Measurements from ENCODE around the gene FMN1.

FMN1 gene

DNA sequence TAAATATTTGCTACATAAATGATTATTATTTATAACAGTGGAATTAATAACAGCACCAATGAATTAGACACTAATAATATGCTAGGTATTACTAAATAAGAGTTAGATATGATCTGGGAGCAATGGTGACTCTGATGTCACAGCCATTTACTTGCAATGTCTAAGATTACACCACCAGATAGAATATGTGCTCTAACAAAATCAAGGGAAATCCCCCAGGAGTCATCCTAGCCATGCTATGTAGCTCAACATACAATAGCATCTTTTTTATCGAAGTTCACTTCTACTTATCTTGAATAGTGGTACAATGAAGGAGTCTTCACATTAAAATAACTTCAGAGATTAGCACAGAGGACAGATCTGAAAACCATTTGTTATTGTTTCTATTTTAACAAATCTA lies 154.0 kb downstream of the FMN1 start:
- H3K27ac ChIP-seq: no peak overlapping the region
- TF ChIP-seq ZFX (IDR thresholded peaks at IDR 0.05): no peak
- TF ChIP-seq, protein P1, sequence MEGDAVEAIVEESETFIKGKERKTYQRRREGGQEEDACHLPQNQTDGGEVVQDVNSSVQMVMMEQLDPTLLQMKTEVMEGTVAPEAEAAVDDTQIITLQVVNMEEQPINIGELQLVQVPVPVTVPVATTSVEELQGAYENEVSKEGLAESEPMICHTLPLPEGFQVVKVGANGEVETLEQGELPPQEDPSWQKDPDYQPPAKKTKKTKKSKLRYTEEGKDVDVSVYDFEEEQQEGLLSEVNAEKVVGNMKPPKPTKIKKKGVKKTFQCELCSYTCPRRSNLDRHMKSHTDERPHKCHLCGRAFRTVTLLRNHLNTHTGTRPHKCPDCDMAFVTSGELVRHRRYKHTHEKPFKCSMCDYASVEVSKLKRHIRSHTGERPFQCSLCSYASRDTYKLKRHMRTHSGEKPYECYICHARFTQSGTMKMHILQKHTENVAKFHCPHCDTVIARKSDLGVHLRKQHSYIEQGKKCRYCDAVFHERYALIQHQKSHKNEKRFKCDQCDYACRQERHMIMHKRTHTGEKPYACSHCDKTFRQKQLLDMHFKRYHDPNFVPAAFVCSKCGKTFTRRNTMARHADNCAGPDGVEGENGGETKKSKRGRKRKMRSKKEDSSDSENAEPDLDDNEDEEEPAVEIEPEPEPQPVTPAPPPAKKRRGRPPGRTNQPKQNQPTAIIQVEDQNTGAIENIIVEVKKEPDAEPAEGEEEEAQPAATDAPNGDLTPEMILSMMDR (conservative IDR thresholded peaks at IDR 0.05): no peak

DNA sequence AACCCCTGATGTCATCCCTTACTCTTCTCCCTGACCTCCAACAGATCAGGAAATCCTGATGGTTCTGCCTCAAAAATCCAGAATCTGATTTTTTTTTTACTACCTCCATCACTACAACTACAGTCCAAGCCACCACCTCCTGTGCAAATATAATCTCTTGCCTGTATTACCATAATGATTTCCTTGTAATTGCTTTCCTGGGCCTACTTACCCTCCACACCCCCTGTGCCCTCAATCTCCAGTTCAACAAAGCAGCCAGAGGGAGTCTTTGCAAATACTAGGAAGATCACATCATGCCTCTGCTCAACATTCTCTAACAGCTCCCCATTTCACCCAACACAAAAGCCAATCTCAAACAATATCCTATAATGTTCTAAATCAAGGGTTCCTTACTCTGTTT lies 159.9 kb downstream of the FMN1 start:
- TF ChIP-seq, protein P1 (conservative IDR thresholded peaks at IDR 0.05): no peak

DNA sequence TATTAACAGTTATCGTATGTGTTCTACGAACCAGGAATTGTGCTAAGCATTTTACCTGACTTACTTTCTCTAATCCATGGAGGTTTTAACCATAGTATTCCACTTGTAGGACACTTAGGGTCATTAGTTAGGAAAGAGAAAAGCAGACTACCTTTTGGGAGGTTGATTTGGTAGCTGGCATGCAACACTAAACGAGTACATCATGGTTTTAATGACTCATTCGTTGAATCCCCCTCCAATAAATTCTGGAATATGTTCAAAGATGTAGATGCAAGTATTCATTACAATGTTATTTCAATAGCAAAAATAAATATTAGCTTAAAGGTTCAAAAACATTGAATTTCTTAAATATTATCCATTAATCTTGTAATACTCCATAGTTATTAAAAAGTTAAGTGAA lies 162.5 kb downstream of the FMN1 start:
- TF ChIP-seq, protein P1 (conservative IDR thresholded peaks at IDR 0.05): no peak
- no peak for TF ChIP-seq ZFX (IDR thresholded peaks at IDR 0.05)
- H3K27ac ChIP-seq: no peak overlapping the region

More for the DNA sequence above, 159.9 kb downstream of the FMN1 start:
- no peak overlapping the region; the same call in 1 of the 2 replicates for H3K27ac ChIP-seq

DNA sequence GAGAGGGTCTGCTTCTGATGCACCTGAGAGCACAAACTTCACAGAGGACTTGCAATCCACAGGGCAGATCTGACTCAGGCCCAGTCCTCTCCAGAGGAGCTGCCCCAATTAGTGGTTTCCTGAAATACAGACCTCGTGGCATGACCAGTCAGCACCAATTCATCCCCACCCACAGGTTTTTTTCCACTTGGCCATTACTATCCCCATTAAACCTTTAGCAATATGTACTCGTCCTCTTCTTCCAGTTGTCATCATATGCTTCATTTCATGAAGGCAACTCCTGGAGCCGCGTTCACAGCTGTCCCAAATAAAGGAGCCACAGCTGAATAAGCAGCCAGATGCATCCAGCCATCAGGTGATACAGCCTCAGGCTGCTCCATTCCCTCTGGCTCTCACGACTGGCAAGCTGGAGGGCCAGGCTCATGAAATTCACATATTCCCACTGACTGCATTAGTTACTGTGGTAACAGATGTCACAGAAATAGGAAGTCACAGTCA lies 163.1 kb downstream of the FMN1 start:
- TF ChIP-seq ZFX (IDR thresholded peaks at IDR 0.05): no peak
- TF ChIP-seq, protein P1 (conservative IDR thresholded peaks at IDR 0.05): no peak
- H3K27ac ChIP-seq: peak overlapping the region; percentile 72

DNA sequence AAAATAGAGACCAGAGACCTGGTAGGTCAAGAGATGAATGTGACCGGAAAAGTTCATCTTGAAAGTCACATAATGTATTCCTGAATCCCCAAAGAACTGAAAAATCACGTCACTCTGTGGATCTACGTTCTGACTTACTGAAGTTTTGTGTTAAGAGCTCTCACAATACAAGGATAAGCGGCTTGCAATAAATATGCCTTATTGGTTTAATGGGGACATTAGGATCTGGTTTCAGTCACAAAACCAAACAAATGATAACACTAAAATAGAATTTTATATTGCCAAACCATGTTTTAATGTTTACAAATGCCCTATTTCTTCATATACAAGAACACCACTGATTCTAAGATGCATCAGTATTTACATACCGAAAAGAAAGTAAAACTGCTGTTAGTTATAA lies 164.2 kb downstream of the FMN1 start:
- TF ChIP-seq, protein P1 (conservative IDR thresholded peaks at IDR 0.05): no peak
- no peak for TF ChIP-seq ZFX (IDR thresholded peaks at IDR 0.05)
- peak overlapping the region; percentile 89 for H3K27ac ChIP-seq

DNA sequence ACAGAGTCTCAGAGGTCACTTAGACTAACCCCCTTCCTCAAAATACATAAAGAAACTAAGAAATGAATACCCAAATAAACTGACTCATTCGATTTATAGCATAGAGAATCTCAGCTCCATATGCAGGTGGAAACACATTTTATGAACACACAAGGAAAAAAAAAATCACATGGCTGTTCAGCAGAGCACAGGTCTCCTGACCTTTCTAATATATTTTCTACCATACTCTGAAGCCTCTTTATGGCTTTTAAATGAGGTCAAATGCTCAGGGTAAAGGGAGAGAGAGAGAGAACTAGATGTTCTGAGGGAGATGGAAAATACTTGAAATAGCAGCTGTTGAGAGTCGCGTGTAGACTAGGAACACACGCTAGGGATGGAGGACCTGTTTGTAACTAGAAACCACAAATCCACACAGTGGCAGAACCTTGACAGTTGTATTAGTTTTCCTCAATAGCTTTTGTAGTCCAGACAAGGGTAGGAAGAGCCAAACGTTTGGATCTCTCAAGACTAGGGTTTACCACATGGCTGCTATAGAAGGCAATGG lies 165.3 kb downstream of the FMN1 start:
- peak overlapping the region; percentile 89 for H3K27ac ChIP-seq
- TF ChIP-seq, protein P1 (conservative IDR thresholded peaks at IDR 0.05): no peak
- TF ChIP-seq ZFX (IDR thresholded peaks at IDR 0.05): no peak

DNA sequence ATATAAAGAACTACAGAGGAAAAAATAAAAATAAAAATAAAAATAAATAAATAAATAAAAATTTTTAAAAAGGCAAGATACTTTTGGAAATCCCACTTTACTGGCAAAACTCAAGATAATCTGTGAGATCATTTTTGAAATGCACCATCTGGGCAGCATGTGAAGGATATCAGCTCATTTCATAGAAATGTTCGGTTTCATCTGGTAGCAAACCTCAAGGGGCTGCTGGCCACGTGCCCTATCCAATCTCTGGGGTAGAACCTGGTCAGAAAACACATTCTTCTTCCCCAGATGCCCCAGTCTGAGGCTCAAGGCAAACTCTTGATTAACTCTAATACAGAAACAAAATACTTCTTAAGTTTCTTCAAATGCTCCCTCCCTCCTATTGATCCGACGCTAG lies 166.0 kb downstream of the FMN1 start:
- H3K27ac ChIP-seq: no peak overlapping the region
- TF ChIP-seq, protein P1 (conservative IDR thresholded peaks at IDR 0.05): no peak
- no peak for TF ChIP-seq ZFX (IDR thresholded peaks at IDR 0.05)

Data from C4-2B (cell line).